NCI-H1436 (cell line): ENCODE data around the gene MANSC4.

Experiments
- DNase-seq: peaks from one replicate; lab custom pipeline; 2025; lab: John Stamatoyannopoulos, UW

MANSC4 gene

GRCh38 chr12:27800819-27801218, 20.8 kb upstream of the MANSC4 start:
- DNase-seq = no peak

- DNase-seq = no peak
Observed at GRCh38 chr12:27797301-27798025, 17.4 kb upstream of the MANSC4 start.

GRCh38 chr12:27796128-27796527, 16.1 kb upstream of the MANSC4 start:
- DNase-seq = no peak

- no peak for DNase-seq
Observed at GRCh38 chr12:27794818-27795584, 15.0 kb upstream of the MANSC4 start.

- DNase-seq = no peak
Observed at GRCh38 chr12:27790179-27790578, 10.1 kb upstream of the MANSC4 start.

- DNase-seq = no peak
Observed at GRCh38 chr12:27787559-27787958, 7.5 kb upstream of the MANSC4 start.

- DNase-seq = peak; percentile 40
Observed at GRCh38 chr12:27785882-27786570, 6.0 kb upstream of the MANSC4 start.

- no peak for DNase-seq
Observed at GRCh38 chr12:27782481-27782880, 2.4 kb upstream of the MANSC4 start.

- DNase-seq = no peak
Observed at GRCh38 chr12:27781680-27782079, 1.6 kb upstream of the MANSC4 start.

- peak; percentile 11 for DNase-seq
Observed at GRCh38 chr12:27780612-27781408, 774 bp upstream of the MANSC4 start.

- DNase-seq = no peak
Observed at GRCh38 chr12:27779416-27779919, 568 bp downstream of the MANSC4 start.

- DNase-seq = no peak
Observed at GRCh38 chr12:27778206-27778605, 1.8 kb downstream of the MANSC4 start.

- DNase-seq = no peak
Observed at GRCh38 chr12:27777141-27777540, 2.9 kb downstream of the MANSC4 start.

GRCh38 chr12:27772328-27773049, 7.5 kb downstream of the MANSC4 start:
- DNase-seq = no peak

- DNase-seq = no peak
Observed at GRCh38 chr12:27771481-27772327, 8.3 kb downstream of the MANSC4 start.

GRCh38 chr12:27769142-27769673, 10.8 kb downstream of the MANSC4 start:
- no peak for DNase-seq

- DNase-seq = no peak
Observed at GRCh38 chr12:27766587-27766986, 13.4 kb downstream of the MANSC4 start.

- no peak for DNase-seq
Observed at GRCh38 chr12:27762757-27763156, 17.3 kb downstream of the MANSC4 start.

GRCh38 chr12:27756670-27757195, 23.3 kb downstream of the MANSC4 start:
- DNase-seq = no peak

GRCh38 chr12:27754795-27755194, 25.2 kb downstream of the MANSC4 start:
- no peak for DNase-seq
